Breast epithelium (tissue), 4 donors: ENCODE measurements around the gene ZNF317. TPM values are rescaled to one million over a fixed set of nuclear protein-coding genes. Genes with fewer than 3 reads are reported as not detected.

Experiments
- DNase-seq, 2 donors: peaks; one replicate each; pipeline ENCODE4 v3.0.0-alpha.2; 2019; ENCODE audit warnings: low spot score in 2 of 2
- H3K27ac ChIP-seq, 2 donors: fragments of 200-600 bp; sonication (generic) in 1 of 2; one replicate each; pipeline ENCODE4 v1.5.1; 2016 to 2019; ENCODE audit warnings: mild to moderate bottlenecking in 1 of 2
- H3K27me3 ChIP-seq, 2 donors: fragments of 200-600 bp; sonication (generic) in 1 of 2; one replicate each; pipeline versions ENCODE4 v1.5.1 to v1.6.0; 2017 to 2019; ENCODE audit warnings: control low read depth in 1 of 2, mild to moderate bottlenecking in 1 of 2
- H3K36me3 ChIP-seq: fragments of 200-600 bp; one replicate; pipeline ENCODE4 v1.5.1; 2019
- H3K4me1 ChIP-seq, 2 donors: fragments of 200-600 bp; sonication (generic); one replicate each; pipeline ENCODE4 v1.5.1; 2016 to 2019; ENCODE audit warnings: control low read depth in 1 of 2
- H3K4me3 ChIP-seq, 3 donors: fragments of 200-600 bp; sonication (generic); 1 replicate in 2 of 3; 2 replicates in 1 of 3; pipeline ENCODE4 v1.5.1; 2016 to 2019; ENCODE audit warnings: mild to moderate bottlenecking in 3 of 3, moderate library complexity in 2 of 3
- H3K9me3 ChIP-seq, 2 donors: fragments of 200-600 bp; sonication (generic) in 1 of 2; one replicate each; pipeline ENCODE4 v1.5.1; 2016 to 2019; ENCODE audit warnings: control low read depth in 1 of 2
- POLR2A ChIP-seq: fragments of 450-650 bp; IDR thresholded peaks from one replicate; pipeline ENCODE4 v1.6.1; 2016; ENCODE audit warnings: antibody characterized with exemption, mild to moderate bottlenecking, moderate library complexity
- POLR2AphosphoS5 ChIP-seq, 3 donors: sonication (generic); formaldehyde crosslinking; IDR thresholded peaks; one replicate each; pipeline ENCODE4 v1.6.1; 2017; ENCODE audit warnings: antibody characterized with exemption in 3 of 3
- intact Hi-C: fragments of 100-400 bp; cut with DNase I; formaldehyde crosslinking; loops from one replicate; pipeline ENCODE4 v1.15.1; 2023; ENCODE audit warnings: low total_unique reads
- total RNA-seq, 3 donors: library from RNA; depleted of rRNA; stranded (reverse); fragments of >200 nt; gene quantifications; one replicate each; pipeline ENCODE4 v1.1.0, GENCODE V29; 2016
- TF ChIP-seq, protein P1 (sequence below), 3 donors: fragments of 450-650 bp; IDR thresholded peaks; one replicate each; pipeline ENCODE4 v1.5.1; 2016 to 2017; ENCODE audit warnings: antibody characterized with exemption in 3 of 3, mild to moderate bottlenecking in 3 of 3, moderate library complexity in 3 of 3

The ZNF317 gene
- total RNA-seq, 3 donors from 2014 or later = 14.6 to 28.1 (median 19.3) TPM

DNA sequence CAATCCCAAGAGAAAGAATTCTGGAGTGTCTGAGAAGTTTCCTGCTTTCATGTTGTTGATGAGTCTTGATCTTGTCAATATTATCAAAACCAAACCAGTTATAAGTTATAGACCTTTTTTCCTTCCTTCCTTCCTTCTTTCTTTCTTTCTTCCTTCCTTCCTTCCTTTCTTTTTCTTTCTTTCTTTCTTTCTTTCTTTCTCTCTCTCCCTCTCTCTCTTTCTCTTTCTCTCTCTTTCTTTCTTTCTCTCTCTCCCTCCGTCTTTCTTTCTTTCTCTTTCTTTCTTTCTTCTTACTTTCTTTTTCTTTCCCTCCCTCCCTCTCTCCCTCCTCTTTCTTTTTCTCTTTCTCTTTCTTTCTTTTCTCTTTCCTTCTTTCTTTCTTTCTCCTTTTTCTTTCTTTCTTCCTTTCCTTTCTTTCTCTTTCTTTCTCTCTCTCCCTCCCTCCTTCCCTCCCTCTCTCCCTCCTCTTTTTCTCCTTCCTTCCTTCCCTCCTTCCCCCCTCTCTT lies 13.2 kb upstream of the ZNF317 start, which contains the start of gene OR7G3:
TSS of gene OR7G3 (minus strand) at position 51 of the 506 bp plus-strand sequence. CDS start at position 51, 0 bp downstream.
- intact Hi-C loops = no loop called here
- Histone ChIP-seq H3K36me3 (no peaks in the 10 kb centered on the region), H3K4me3 (no peak within 1 kb of the TSS), H3K4me1 (no peaks in the 10 kb centered on the region), H3K27me3 (peaks cover 0 to 7% of the 10 kb centered on the region in 2 donors), H3K9me3 (no peaks in the 10 kb centered on the region), H3K27ac (no peak within 1 kb of the TSS)
- TF ChIP-seq, protein P1, sequence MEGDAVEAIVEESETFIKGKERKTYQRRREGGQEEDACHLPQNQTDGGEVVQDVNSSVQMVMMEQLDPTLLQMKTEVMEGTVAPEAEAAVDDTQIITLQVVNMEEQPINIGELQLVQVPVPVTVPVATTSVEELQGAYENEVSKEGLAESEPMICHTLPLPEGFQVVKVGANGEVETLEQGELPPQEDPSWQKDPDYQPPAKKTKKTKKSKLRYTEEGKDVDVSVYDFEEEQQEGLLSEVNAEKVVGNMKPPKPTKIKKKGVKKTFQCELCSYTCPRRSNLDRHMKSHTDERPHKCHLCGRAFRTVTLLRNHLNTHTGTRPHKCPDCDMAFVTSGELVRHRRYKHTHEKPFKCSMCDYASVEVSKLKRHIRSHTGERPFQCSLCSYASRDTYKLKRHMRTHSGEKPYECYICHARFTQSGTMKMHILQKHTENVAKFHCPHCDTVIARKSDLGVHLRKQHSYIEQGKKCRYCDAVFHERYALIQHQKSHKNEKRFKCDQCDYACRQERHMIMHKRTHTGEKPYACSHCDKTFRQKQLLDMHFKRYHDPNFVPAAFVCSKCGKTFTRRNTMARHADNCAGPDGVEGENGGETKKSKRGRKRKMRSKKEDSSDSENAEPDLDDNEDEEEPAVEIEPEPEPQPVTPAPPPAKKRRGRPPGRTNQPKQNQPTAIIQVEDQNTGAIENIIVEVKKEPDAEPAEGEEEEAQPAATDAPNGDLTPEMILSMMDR (IDR thresholded peaks at IDR 0.05) = no peak
- TF ChIP-seq POLR2AphosphoS5 (IDR thresholded peaks at IDR 0.05) (no peak), POLR2A (no peak)
- no peak for DNase-seq

DNA sequence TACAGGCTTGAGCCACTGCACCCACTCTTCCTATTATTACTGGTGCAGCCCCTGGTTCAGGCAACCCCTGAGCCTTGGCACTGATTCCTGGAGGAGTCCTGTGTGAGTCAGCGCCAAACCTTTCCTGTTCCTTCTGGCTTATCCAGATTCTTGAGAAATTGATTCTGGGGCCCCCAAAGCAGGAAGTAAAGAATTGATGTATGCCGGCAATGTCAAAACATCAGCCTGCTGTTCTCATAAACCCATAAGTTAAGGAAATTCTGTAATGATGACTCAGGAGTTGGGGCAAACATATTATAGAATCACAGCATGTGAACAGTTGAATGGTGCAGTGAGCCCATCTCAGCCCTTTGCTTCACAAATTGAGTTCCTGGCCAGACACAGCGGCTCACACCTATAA lies 12.0 kb upstream of the ZNF317 start:
- Histone ChIP-seq H3K4me1 (no peaks in the 10 kb centered on the region), H3K36me3 (no peaks in the 10 kb centered on the region), H3K27me3 (peaks cover 0 to 7% of the 10 kb centered on the region in 2 donors), H3K9me3 (no peaks in the 10 kb centered on the region), H3K27ac (no peak overlapping the region), H3K4me3 (no peak overlapping the region)
- no peak for DNase-seq
- TF ChIP-seq POLR2AphosphoS5 (IDR thresholded peaks at IDR 0.05) = no peak
- TF ChIP-seq, protein P1 (IDR thresholded peaks at IDR 0.05) = no peak
- TF ChIP-seq POLR2A = no peak
- intact Hi-C loops = no loop called here

DNA sequence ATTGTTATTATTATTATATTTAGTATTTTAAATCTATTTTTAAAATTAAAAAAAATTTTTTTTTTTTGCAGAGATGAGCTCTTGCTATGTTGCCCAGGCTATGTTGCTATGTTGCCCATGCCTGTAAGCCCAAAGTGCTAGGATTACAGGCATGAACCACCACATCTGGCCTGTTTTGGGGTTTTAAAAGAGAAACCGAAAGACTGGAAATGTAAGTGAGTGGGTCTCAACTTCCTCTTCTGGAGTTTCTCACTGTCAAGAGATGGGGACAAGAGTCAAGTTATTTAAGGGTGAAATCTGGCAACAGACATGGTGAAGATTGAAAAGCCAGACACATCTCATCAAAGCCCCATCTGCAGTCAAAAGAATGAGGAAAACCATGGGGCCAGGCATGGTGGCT lies 9.2 kb upstream of the ZNF317 start:
- H3K4me1 ChIP-seq = no peaks in the 10 kb centered on the region
- H3K27me3 ChIP-seq = peaks cover 0 to 7% of the 10 kb centered on the region in 2 donors
- H3K9me3 ChIP-seq = no peaks in the 10 kb centered on the region
- no peak overlapping the region for H3K4me3 ChIP-seq
- no peak overlapping the region for H3K27ac ChIP-seq
- H3K36me3 ChIP-seq = no peaks in the 10 kb centered on the region
- intact Hi-C loops = no loop called here
- TF ChIP-seq POLR2AphosphoS5 (IDR thresholded peaks at IDR 0.05) (no peak), POLR2A (no peak)
- TF ChIP-seq, protein P1 (IDR thresholded peaks at IDR 0.05) = no peak
- DNase-seq = no peak

DNA sequence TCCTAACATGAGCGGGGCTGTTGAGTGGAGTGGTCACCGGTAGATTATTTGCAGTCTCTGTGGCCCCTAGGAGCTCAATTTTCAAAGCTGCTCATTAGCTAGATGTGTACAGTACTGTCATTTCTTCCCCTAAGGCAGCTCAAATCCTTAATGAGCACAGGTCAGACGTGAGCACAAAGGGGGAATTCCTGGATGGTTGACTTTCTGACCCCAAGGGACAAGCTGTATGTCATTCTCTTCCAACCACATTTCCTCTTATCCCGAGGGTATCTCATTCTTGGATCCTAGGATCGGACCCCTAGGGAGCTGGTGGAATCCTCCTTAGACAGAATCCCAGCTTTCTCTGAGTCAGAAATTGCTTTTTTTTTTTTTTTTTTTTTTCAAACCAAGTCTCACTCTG lies 7.8 kb upstream of the ZNF317 start:
- no peak for DNase-seq
- intact Hi-C loops = no loop called here
- H3K36me3 ChIP-seq = no peaks in the 10 kb centered on the region
- H3K27ac ChIP-seq = no peak overlapping the region
- TF ChIP-seq POLR2A (no peak), POLR2AphosphoS5 (IDR thresholded peaks at IDR 0.05) (no peak)
- TF ChIP-seq, protein P1 (IDR thresholded peaks at IDR 0.05) = no peak
- H3K9me3 ChIP-seq = no peaks in the 10 kb centered on the region
- no peaks in the 10 kb centered on the region for H3K4me1 ChIP-seq
- H3K4me3 ChIP-seq = no peak overlapping the region
- H3K27me3 ChIP-seq = peaks cover 0 to 4% of the 10 kb centered on the region in 2 donors

DNA sequence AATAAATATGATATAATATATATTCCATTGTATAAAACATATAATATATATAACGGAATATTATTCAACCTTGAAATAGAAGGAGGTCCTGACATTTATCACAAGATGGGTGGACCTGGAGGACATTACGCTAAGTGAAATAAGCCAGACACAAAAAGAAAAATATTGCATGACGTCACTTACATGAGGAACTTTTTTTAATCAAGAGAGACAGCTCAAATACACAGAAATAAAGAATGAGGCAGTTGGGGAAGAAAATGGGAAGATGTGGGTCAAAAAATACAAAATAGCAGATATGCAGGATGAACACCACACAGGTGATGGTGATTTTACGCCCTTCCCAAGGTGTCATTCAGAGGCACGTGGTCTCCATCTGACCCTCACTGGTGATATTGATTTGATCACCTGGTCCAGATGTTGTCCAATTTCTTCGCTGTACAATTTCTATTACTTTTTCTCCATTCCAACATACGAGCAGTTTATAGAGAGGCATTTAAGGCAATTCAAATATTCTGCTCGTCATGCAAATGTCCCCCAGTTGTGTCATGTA lies 513 bp upstream of the ZNF317 start:
- peaks cover 7% of the 10 kb centered on the region in 2 donors for H3K9me3 ChIP-seq
- TF ChIP-seq POLR2AphosphoS5 (IDR thresholded peaks at IDR 0.05) (no peak), POLR2A (no peak)
- TF ChIP-seq, protein P1 (IDR thresholded peaks at IDR 0.05) = no peak
- intact Hi-C loops = no loop called here
- H3K27ac ChIP-seq = peak overlapping the region; percentile 92 to 93
- no peak for DNase-seq
- H3K27me3 ChIP-seq = no peaks in the 10 kb centered on the region
- peaks cover 0 to 8% of the 10 kb centered on the region in 2 donors for H3K4me1 ChIP-seq
- H3K36me3 ChIP-seq = no peaks in the 10 kb centered on the region
- peak overlapping the region; percentile 76 to 93 (median 79) for H3K4me3 ChIP-seq
